KMS-11 (cell line): ENCODE data around the gene POLR3K.
"Not testable (repeated sequence)": the region's sequence is repeated elsewhere in the genome, so short reads cannot be mapped to it uniquely, and the experiment has no call there.

Experiments used
- H2AFZ ChIP-seq: fragments of 200-600 bp; sonication (generic); 2 replicates; pipeline ENCODE4 v1.6.1; 2016; ENCODE audit warnings: antibody characterized with exemption, mixed run types, low read depth
- H3K27ac ChIP-seq: fragments of 200-600 bp; sonication (generic); 2 replicates; pipeline ENCODE4 v1.6.1; 2016; ENCODE audit warnings: mild to moderate bottlenecking, mixed run types
- H3K27me3 ChIP-seq: fragments of 200-600 bp; sonication (generic); 2 replicates; pipeline ENCODE4 v1.6.1; 2017; ENCODE audit warnings: mild to moderate bottlenecking, low read depth, mixed run types, moderate library complexity; ENCODE audit not compliant: insufficient read depth
- H3K36me3 ChIP-seq: fragments of 200-600 bp; sonication (generic); 2 replicates; pipeline ENCODE4 v1.6.1; 2017; ENCODE audit warnings: mild to moderate bottlenecking, mixed run types; ENCODE audit not compliant: insufficient read depth
- H3K4me1 ChIP-seq: fragments of 200-600 bp; sonication (generic); 2 replicates; pipeline ENCODE4 v1.6.1; 2016; ENCODE audit warnings: mild to moderate bottlenecking, low read depth, mixed run types; ENCODE audit not compliant: poor library complexity, severe bottlenecking
- H3K4me2 ChIP-seq: fragments of 200-600 bp; sonication (generic); 2 replicates; pipeline ENCODE4 v1.7.0; 2016; ENCODE audit warnings: mild to moderate bottlenecking, mixed run types
- H3K4me3 ChIP-seq: fragments of 200-600 bp; sonication (generic); IDR thresholded peaks from 2 replicates; pipeline ENCODE4 v1.6.1; 2017; ENCODE audit warnings: low read depth, low read length, mixed read lengths; ENCODE audit not compliant: insufficient read depth
- H3K79me2 ChIP-seq: fragments of 200-600 bp; sonication (generic); 2 replicates; pipeline ENCODE4 v1.6.1; 2016; ENCODE audit warnings: low read depth, mixed run types; ENCODE audit not compliant: insufficient read depth
- H3K9ac ChIP-seq: fragments of 200-600 bp; sonication (generic); 2 replicates; pipeline ENCODE4 v1.6.1; 2016; ENCODE audit warnings: mild to moderate bottlenecking, mixed run types
- H4K20me1 ChIP-seq: fragments of 200-600 bp; sonication (generic); 2 replicates; pipeline ENCODE4 v1.6.1; 2016; ENCODE audit warnings: mild to moderate bottlenecking, mixed run types; ENCODE audit not compliant: insufficient read depth
- TF ChIP-seq, protein P1 (sequence below): fragments of 200-600 bp; sonication (generic); conservative IDR thresholded peaks from 2 replicates; pipeline ENCODE4 v1.6.1; 2017; ENCODE audit warnings: low read depth, mild to moderate bottlenecking, antibody characterized with exemption, low read length, moderate library complexity, mixed read lengths

The POLR3K gene

DNA sequence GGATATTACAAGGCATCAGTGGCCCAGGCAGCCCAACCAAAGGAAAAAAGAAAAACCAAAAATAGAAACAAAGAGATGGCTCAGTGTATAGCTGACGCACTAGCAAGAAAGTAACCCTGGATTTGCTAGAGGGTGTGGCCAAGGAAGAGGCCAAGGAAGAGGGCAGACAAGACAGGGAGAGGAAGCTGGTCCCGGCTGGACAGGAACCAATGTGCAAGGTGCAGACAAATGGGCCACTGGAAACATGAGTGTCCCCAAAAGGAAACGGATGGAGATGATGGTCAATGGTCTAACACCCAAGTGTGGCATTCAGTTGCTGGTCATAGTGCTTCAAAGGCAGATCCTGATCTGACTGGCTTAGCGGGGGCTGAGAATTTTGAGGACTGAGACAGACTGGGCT, 10.7 kb downstream of the POLR3K start:
- Histone ChIP-seq H3K9ac (no peak overlapping the region), H3K4me2 (no peak overlapping the region), H3K4me1 (peaks cover 31% of the 10 kb centered on the region), H2AFZ (no peak overlapping the region), H3K4me3 (no peak overlapping the region), H3K36me3 (no peaks in the 10 kb centered on the region), H3K27ac (no peak overlapping the region), H4K20me1 (no peaks in the 10 kb centered on the region), H3K79me2 (no peaks in the 10 kb centered on the region; the same call in 1 of the 2 replicates), H3K27me3 (no peaks in the 10 kb centered on the region)
- TF ChIP-seq, protein P1, sequence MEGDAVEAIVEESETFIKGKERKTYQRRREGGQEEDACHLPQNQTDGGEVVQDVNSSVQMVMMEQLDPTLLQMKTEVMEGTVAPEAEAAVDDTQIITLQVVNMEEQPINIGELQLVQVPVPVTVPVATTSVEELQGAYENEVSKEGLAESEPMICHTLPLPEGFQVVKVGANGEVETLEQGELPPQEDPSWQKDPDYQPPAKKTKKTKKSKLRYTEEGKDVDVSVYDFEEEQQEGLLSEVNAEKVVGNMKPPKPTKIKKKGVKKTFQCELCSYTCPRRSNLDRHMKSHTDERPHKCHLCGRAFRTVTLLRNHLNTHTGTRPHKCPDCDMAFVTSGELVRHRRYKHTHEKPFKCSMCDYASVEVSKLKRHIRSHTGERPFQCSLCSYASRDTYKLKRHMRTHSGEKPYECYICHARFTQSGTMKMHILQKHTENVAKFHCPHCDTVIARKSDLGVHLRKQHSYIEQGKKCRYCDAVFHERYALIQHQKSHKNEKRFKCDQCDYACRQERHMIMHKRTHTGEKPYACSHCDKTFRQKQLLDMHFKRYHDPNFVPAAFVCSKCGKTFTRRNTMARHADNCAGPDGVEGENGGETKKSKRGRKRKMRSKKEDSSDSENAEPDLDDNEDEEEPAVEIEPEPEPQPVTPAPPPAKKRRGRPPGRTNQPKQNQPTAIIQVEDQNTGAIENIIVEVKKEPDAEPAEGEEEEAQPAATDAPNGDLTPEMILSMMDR = no peak

DNA sequence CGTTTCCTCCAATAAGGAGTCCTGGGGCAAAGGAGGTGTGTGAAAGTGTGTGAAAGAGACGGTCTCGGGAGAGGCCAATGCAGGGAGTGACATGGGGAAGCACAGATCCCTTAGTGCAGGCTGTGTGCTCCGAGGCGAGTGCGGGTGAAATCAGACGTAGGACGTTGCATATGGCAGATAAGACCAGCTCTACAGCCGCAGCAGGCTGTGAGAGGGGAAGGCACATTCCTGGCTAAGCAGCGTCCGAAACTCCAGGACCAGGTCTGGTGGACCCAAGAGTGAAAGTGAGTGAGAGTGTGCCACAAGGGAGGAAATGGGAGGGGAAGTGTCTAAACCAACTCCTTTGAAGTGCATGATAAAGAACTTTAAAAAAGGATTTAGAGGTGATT, 11.3 kb downstream of the POLR3K start:
- TF ChIP-seq, protein P1 = no peak
- Histone ChIP-seq H2AFZ (no peak overlapping the region), H3K36me3 (no peaks in the 10 kb centered on the region), H3K79me2 (no peaks in the 10 kb centered on the region), H3K9ac (no peak overlapping the region), H4K20me1 (no peaks in the 10 kb centered on the region), H3K27ac (no peak overlapping the region), H3K4me1 (peaks cover 31% of the 10 kb centered on the region), H3K4me2 (no peak overlapping the region), H3K27me3 (no peaks in the 10 kb centered on the region), H3K4me3 (no peak overlapping the region)

DNA sequence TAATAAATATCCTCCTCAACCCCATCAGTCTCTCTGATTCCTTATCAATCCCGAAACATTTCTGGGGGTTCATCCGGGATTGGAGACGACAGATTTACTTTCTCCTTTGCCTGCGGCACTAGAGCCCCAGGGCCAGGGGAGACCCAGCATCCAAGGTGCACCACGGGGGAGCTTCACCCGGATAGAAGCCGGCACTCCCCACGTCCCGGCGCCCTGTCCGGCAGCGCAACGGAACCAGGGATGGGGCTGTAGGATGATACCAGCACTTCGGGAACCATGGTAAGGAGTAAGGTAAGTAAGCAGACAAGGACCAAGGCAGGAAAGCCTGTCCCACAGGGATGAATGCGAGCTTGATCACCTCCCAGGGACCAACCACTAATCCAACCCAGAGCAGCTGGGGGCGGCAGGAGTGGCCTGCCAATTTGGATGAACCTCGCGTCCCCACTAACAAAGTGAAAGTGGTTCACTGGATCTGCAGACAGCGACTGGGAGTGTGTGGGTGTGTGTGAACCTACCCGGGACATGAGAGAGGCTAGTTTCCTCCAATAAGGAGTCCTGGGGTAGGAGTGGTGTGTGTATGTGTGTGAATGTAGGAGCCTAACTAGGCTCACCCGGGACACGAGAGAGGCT, 11.9 kb downstream of the POLR3K start:
- no peak overlapping the region for H3K27ac ChIP-seq
- peaks cover 31% of the 10 kb centered on the region for H3K4me1 ChIP-seq
- TF ChIP-seq, protein P1 = no peak
- no peak overlapping the region for H3K9ac ChIP-seq
- H3K4me3 ChIP-seq = no peak overlapping the region
- H4K20me1 ChIP-seq = no peaks in the 10 kb centered on the region
- H3K27me3 ChIP-seq = no peaks in the 10 kb centered on the region
- no peak overlapping the region for H2AFZ ChIP-seq
- no peak overlapping the region for H3K4me2 ChIP-seq
- H3K36me3 ChIP-seq = no peaks in the 10 kb centered on the region
- H3K79me2 ChIP-seq = no peaks in the 10 kb centered on the region

DNA sequence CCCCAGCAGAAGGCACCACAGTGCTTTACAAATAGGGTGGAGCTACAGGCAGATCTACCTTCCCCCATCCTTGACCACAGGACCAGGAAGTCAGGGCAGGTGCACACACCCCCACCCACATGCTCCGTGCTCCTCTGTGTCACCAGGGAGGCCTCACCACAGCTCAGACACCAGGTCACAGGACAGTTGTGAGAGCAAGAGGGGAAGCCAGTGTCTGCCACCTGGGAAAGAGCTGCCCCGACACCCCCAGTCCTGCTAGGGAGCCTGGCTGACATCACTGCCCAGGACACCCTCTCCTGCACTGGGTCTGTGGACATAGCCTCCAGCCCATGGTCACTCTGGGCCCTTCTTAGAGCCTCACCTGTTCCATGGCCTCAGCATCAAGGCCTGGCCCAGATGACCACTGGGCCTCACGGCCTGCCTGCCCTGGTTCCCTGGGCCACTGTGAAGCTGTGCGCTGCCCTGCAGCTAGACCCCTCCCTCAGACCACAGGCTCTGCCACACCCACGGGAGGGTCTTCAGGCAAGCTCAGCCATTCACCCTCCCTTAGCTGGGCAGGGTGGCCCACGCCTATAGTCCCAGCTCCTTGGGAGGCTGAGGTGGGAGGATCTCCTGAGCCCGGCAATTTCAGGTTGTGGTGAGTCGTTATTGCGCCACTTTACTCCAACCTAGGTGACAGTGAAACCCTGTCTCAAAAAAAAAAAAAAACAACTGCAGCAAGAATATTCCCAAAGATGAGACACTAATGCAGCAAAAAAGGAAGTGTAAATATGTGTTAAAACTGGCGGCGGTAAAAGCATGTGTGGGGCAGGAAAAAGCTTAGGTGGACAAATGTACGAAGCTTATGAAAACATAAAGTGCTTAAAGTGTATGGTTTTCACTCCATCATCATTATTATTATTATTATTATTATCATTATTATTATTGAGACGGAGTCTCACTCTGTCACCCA, 14.2 kb downstream of the POLR3K start:
- Histone ChIP-seq H3K4me2 (peak overlapping the region; percentile 88), H4K20me1 (no peaks in the 10 kb centered on the region)

DNA sequence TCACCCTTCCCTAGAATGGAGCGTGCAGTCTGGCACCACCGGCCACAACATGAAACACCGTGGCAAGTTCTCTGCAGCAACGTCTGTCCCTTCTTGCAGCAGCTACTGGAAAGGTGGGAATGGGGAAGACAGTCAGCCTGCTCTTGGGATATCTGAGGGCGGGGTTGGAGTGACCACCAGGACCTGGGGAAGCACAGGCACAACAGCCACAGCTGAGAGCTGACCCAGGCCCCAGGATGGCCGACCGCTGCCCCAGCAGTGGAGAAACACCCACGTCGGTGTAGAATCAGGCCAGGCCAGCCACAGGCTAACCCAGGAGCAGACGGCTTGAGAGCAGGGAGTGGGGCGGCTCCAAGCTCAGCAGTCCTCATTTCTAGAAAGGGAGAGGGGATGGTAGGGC, 15.2 kb downstream of the POLR3K start:
- not testable (repeated sequence) for H3K36me3 ChIP-seq, H3K9ac ChIP-seq, H3K4me3 ChIP-seq, H4K20me1 ChIP-seq, H3K27me3 ChIP-seq, H2AFZ ChIP-seq, H3K79me2 ChIP-seq
- Histone ChIP-seq H3K27ac (peak overlapping the region; percentile 62; the same call in 1 of the 2 replicates), H3K4me2 (peak overlapping the region; percentile 88; the same call in 1 of the 2 replicates), H3K4me1 (peaks cover 31% of the 10 kb centered on the region)

More for the DNA sequence above, 14.2 kb downstream of the POLR3K start:
- no peaks in the 10 kb centered on the region for H3K79me2 ChIP-seq
- H3K9ac ChIP-seq = peak overlapping the region; percentile 22; the same call in 1 of the 2 replicates
- H3K27me3 ChIP-seq = no peaks in the 10 kb centered on the region
- TF ChIP-seq, protein P1 = no peak
- H3K4me3 ChIP-seq = no peak overlapping the region
- peaks cover 31% of the 10 kb centered on the region for H3K4me1 ChIP-seq
- no peaks in the 10 kb centered on the region for H3K36me3 ChIP-seq
- peak overlapping the region; percentile 62 for H3K27ac ChIP-seq
- H2AFZ ChIP-seq = no peak overlapping the region
